HFFc6 (cell line): ENCODE results near the gene FOLR2. TPM values are rescaled to one million over a fixed set of nuclear protein-coding genes. Genes with fewer than 3 reads are reported as not detected.
"Not testable (repeated sequence)": the region's sequence is repeated elsewhere in the genome, so short reads cannot be mapped to it uniquely, and the experiment has no call there.

Experiments used
- DNase-seq: peaks from one replicate; pipeline ENCODE4 v3.0.0-alpha.2; 2018
- H3K27ac Mint-ChIP-seq: 2 replicates; pipeline ENCODE4 v1.8.0; 2020; ENCODE audit warnings: mild to moderate bottlenecking, mixed read lengths
- H3K27me3 Mint-ChIP-seq: 2 replicates; pipeline ENCODE4 v1.8.0; 2021; ENCODE audit warnings: mild to moderate bottlenecking, moderate library complexity, mixed read lengths; ENCODE audit not compliant: insufficient read depth
- H3K36me3 Mint-ChIP-seq: 2 replicates; pipeline ENCODE4 v1.8.0; 2021; ENCODE audit warnings: low read depth, mixed read lengths
- H3K4me1 Mint-ChIP-seq: 2 replicates; pipeline ENCODE4 v1.8.0; 2020; ENCODE audit warnings: low read depth, mixed read lengths
- H3K4me3 Mint-ChIP-seq: 2 replicates; pipeline ENCODE4 v1.8.0; 2020; ENCODE audit warnings: mild to moderate bottlenecking, moderate library complexity, mixed read lengths
- H3K9me3 Mint-ChIP-seq: 2 replicates; pipeline ENCODE4 v1.8.0; 2020; ENCODE audit warnings: mild to moderate bottlenecking, mixed read lengths
- total RNA-seq, 6 experiments: library from RNA; stranded (reverse); fragmentation: NEBNext Ultra II Directional; extraction: Animal tissue kit (Norgen Biotek cat#: 25700); gene quantifications; 2 replicates in 1 of 6; 3 replicates in 5 of 6; pipeline ENCODE4 v1.2.3, GENCODE V29; 2021
- TF ChIP-seq, protein P1 (sequence below): fragments of 200-600 bp; sonication (generic); IDR thresholded peaks from 2 replicates; pipeline ENCODE4 v1.5.0; 2021; ENCODE audit warnings: antibody characterized with exemption, mild to moderate bottlenecking

The FOLR2 gene
- total RNA-seq, 6 experiments from 2014 or later = not detected

DNA sequence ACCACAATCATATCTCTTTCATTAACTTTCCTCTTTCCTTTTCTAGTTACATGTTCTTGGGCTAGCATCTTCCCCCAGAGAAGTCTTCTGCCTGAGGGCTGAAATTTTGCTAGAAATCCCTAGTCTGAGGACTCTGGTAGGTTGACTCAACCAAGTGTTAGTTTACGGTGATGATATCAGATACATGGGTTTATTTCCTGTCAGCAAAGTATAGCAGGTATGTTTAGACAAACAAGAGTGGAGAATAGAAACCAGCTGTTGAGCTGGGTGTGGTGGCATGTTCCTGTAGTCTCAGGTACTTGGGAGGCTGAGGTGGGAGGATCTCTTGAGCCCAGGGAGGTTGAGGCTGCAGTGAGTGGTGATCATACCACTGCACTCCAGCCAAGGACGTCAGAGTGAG is 13.4 kb upstream of the FOLR2 start:
- Mint-ChIP-seq H3K9me3 (no peaks in the 10 kb centered on the region), H3K4me3 (no peak overlapping the region), H3K4me1 (peaks cover 6% of the 10 kb centered on the region; the same call in 1 of the 2 replicates), H3K27me3 (0 out of 2 replicates have a peak, but pooled peaks cover 3% of the 10 kb centered on the region), H3K36me3 (no peaks in the 10 kb centered on the region), H3K27ac (no peak overlapping the region)
- no peak for DNase-seq
- TF ChIP-seq, protein P1, sequence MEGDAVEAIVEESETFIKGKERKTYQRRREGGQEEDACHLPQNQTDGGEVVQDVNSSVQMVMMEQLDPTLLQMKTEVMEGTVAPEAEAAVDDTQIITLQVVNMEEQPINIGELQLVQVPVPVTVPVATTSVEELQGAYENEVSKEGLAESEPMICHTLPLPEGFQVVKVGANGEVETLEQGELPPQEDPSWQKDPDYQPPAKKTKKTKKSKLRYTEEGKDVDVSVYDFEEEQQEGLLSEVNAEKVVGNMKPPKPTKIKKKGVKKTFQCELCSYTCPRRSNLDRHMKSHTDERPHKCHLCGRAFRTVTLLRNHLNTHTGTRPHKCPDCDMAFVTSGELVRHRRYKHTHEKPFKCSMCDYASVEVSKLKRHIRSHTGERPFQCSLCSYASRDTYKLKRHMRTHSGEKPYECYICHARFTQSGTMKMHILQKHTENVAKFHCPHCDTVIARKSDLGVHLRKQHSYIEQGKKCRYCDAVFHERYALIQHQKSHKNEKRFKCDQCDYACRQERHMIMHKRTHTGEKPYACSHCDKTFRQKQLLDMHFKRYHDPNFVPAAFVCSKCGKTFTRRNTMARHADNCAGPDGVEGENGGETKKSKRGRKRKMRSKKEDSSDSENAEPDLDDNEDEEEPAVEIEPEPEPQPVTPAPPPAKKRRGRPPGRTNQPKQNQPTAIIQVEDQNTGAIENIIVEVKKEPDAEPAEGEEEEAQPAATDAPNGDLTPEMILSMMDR = no peak

GRCh38 chr11:72204886-72205285 is 11.7 kb upstream of the FOLR2 start:
- Mint-ChIP-seq H3K27me3 (0 out of 2 replicates have a peak, but pooled peaks cover 8% of the 10 kb centered on the region), H3K36me3 (peaks cover 12% of the 10 kb centered on the region), H3K27ac (no peak overlapping the region), H3K4me1 (peaks cover 4% of the 10 kb centered on the region; the same call in 1 of the 2 replicates), H3K9me3 (peaks cover 8% of the 10 kb centered on the region), H3K4me3 (no peak overlapping the region)
- TF ChIP-seq, protein P1 = no peak
- DNase-seq = no peak

GRCh38 chr11:72206794-72207193 is 9.8 kb upstream of the FOLR2 start:
- H3K9me3 Mint-ChIP-seq = peaks cover 11% of the 10 kb centered on the region
- H3K27me3 Mint-ChIP-seq = peaks cover 11% of the 10 kb centered on the region
- H3K27ac Mint-ChIP-seq, DNase-seq, H3K4me1 Mint-ChIP-seq, H3K4me3 Mint-ChIP-seq: not testable (repeated sequence)
- H3K36me3 Mint-ChIP-seq = peaks cover 13% of the 10 kb centered on the region

- Mint-ChIP-seq H3K36me3 (peaks cover 13% of the 10 kb centered on the region), H3K27me3 (peaks cover 15% of the 10 kb centered on the region), H3K9me3 (peaks cover 11% of the 10 kb centered on the region), H3K4me3 (no peak overlapping the region), H3K4me1 (no peaks in the 10 kb centered on the region), H3K27ac (no peak overlapping the region)
- DNase-seq = no peak
- TF ChIP-seq, protein P1 = no peak
These were observed 8.3 kb upstream of the FOLR2 start for GRCh38 chr11:72208281-72208680.

- Mint-ChIP-seq H3K4me3 (no peak overlapping the region), H3K4me1 (no peaks in the 10 kb centered on the region)
These were observed 7.5 kb upstream of the FOLR2 start for GRCh38 chr11:72209101-72209500.

DNA sequence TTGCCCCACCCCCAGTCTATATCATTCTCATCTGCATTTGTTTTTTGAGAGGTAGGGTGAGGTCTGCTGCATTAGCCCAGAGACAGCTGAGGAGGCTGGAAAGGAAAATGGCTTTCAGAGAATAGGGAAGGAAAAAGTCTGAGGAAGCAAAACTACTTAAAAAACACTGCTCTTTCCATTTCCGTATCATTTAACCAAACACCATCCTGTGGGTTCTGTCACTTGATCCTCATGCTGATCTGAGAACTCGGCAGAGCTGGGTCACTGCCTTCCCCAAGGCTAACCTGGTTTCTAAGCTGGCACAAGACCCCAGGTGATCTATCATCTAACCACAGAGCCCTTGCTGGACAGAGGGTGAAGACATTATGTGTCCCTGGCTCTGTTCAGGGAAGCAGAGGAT is 1.2 kb downstream of the FOLR2 start:
- no peak for DNase-seq
- Mint-ChIP-seq H3K36me3 (no peaks in the 10 kb centered on the region), H3K4me1 (peaks cover 12% of the 10 kb centered on the region), H3K4me3 (no peak overlapping the region), H3K9me3 (no peaks in the 10 kb centered on the region), H3K27ac (no peak overlapping the region), H3K27me3 (peaks cover 15% of the 10 kb centered on the region)
- TF ChIP-seq, protein P1 = no peak

More at GRCh38 chr11:72209101-72209500, 7.5 kb upstream of the FOLR2 start:
- TF ChIP-seq, protein P1 = no peak
- Mint-ChIP-seq H3K27ac (no peak overlapping the region), H3K27me3 (peaks cover 16% of the 10 kb centered on the region), H3K36me3 (peaks cover 13% of the 10 kb centered on the region), H3K9me3 (peaks cover 11% of the 10 kb centered on the region)
- no peak for DNase-seq
